GM21619 (cell line): ENCODE data around the gene IDH3B.

Source experiments
- ATAC-seq: cut with Tn5 transposase; IDR thresholded peaks from one replicate; pipeline ENCODE4 v1.9.1; 2021; ENCODE audit not compliant: unreplicated experiment

Gene IDH3B

GRCh38 chr20:2624190-2624589 lies 39.8 kb downstream of the IDH3B start:
- no peak for ATAC-seq

- ATAC-seq, result no peak
Observed at GRCh38 chr20:2619961-2620595, 43.9 kb downstream of the IDH3B start.

GRCh38 chr20:2619337-2619736 lies 44.7 kb downstream of the IDH3B start:
- no peak for ATAC-seq

GRCh38 chr20:2618815-2619214 lies 45.2 kb downstream of the IDH3B start:
- ATAC-seq, result no peak

GRCh38 chr20:2617099-2617714 lies 46.8 kb downstream of the IDH3B start:
- no peak for ATAC-seq

- no peak for ATAC-seq
Observed at GRCh38 chr20:2616634-2617033, 47.4 kb downstream of the IDH3B start.

GRCh38 chr20:2612073-2612472 lies 51.9 kb downstream of the IDH3B start:
- ATAC-seq, result no peak

GRCh38 chr20:2610941-2611720 lies 52.9 kb downstream of the IDH3B start:
- ATAC-seq, result no peak

- ATAC-seq, result no peak
Observed at GRCh38 chr20:2610326-2610725, 53.7 kb downstream of the IDH3B start.
